ENCODE measurements around the gene ZNF407. TPM values are rescaled to one million over a fixed set of nuclear protein-coding genes. Genes with fewer than 3 reads are reported as not detected.

ZNF407 gene
- total and polyA plus RNA-seq, 12 donors: 2.5 to 20.2 (median 8.4) TPM

DNA sequence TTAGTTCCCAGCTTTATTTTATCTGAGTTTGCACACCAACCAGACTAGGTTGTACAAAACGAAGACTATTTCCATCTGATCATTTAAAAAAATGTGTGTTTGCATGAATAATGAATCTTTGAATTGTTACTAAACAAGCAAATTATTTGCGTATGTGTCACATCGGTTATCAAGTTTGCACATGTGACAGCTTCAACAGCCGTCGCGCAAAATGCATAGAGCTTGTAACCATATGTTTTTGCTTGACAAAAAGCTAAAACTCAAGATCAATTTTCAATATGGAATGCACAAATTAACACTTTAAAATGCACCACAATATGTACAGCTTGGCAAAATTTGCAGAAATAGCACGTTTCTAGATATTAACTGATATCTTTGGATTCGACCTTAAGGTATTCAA is 427.2 kb downstream of the ZNF407 start:
- no peaks in the 10 kb centered on the region for H3K27me3 ChIP-seq
- intact Hi-C loops (cut with DNase I): no loop called here
- no peak overlapping the region for H3K4me3 ChIP-seq
- no peaks in the 10 kb centered on the region for H3K36me3 ChIP-seq (replicated peaks in 1 of 2)
- WGBS, 4 donors: 92 to 97% (median 95%) methylated on average over 8 of the region's 8 CpGs
- no peaks in the 10 kb centered on the region for H3K9me3 ChIP-seq (replicated peaks in 1 of 3)
- H3K4me1 ChIP-seq (replicated peaks in 1 of 2): no peaks in the 10 kb centered on the region
- TF ChIP-seq POLR2A (IDR thresholded peaks at IDR 0.05): no peak
- TF ChIP-seq CTCF (IDR thresholded peaks at IDR 0.05): no peak
- no peak overlapping the region for H3K27ac ChIP-seq
- DNase-seq: no peak

DNA sequence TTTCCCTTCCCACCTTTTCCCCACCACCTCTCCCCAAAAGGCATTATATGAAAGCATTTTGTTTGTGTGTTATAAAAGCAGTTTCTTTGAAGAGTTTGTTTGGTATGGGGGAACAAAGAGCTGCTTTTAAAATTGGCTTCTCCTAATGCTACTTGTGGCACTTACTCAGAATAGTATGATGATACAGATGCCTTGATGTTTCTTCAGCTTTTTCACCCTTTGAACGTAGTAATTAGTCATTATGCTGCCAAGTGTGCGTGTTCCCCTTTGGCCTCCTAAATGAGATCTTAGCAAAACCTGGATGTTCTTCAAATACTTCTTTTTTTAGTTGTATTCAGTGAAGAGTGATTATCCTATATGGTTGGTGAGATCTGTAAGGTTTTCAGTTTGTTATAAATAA is 427.9 kb downstream of the ZNF407 start:
- intact Hi-C loops (cut with DNase I): no loop called here
- Histone ChIP-seq H3K4me3 (no peak overlapping the region), H3K36me3 (replicated peaks in 1 of 2) (no peaks in the 10 kb centered on the region), H3K9me3 (replicated peaks in 1 of 3) (no peaks in the 10 kb centered on the region), H3K27ac (no peak overlapping the region), H3K27me3 (no peaks in the 10 kb centered on the region), H3K4me1 (replicated peaks in 1 of 2) (no peaks in the 10 kb centered on the region)
- DNase-seq: no peak
- 83 to 91% (median 90%) methylated on average over 2 of the region's 2 CpGs for WGBS, 4 donors
- TF ChIP-seq CTCF (IDR thresholded peaks at IDR 0.05) (no peak), POLR2A (IDR thresholded peaks at IDR 0.05) (no peak)

DNA sequence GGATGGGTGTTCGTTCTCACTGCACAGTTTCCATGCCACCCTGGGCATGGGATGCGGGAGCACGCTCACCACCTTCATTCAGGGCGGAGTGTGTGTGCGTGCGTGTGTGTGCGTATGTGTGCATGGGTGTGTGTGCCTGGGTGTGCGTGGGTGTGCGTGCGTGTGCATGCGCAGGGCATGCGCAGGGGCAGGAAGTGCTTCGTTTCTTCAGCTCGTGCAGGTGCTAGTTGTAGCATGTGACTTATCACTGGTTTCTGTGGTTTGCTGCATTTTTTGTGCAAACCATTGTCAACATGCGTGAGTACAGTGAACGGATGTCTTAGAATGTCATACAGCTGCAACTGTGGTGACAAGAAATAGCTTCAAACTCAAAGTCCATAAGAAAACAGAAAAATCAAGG is 431.8 kb downstream of the ZNF407 start:
- no peak for DNase-seq
- Histone ChIP-seq H3K27me3 (no peaks in the 10 kb centered on the region), H3K27ac (no peak overlapping the region), H3K4me3 (no peak overlapping the region), H3K4me1 (replicated peaks in 1 of 2) (no peaks in the 10 kb centered on the region), H3K9me3 (replicated peaks in 1 of 3) (no peaks in the 10 kb centered on the region), H3K36me3 (replicated peaks in 1 of 2) (no peaks in the 10 kb centered on the region)
- TF ChIP-seq CTCF (IDR thresholded peaks at IDR 0.05): no peak
- no peak for TF ChIP-seq POLR2A (IDR thresholded peaks at IDR 0.05)
- 87 to 97% (median 95%) methylated on average over 12 to 16 of the region's 16 CpGs for WGBS, 4 donors
- intact Hi-C loops (cut with DNase I): no loop called here

DNA sequence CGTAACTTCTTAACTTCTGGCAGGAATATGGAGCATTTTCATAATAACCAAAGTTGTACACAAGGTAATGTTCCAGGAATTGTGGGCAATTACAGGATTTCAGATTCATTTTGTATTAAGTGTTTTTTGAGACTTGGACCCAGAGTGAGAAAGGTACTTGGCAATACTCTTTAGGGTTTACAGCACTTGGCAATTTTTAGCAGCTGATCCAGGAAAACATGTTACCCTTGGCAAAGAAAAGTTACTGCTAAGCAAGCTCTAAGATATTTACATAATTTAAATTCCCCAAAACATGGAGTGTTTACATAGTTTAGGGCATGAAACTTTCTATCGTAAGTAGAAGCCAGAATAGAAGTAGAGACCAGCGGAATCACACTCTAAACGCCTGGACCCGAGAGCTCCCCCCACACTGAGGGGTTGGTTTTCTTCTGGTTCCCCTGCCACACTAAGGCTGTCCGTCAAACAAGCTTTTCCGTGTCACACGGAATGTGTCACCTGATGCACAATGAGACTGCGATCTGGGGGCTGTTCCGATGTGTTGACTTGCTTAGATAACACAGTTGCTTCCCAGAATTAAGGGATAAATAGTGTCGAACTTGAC is 434.1 kb downstream of the ZNF407 start:
- Histone ChIP-seq H3K4me3 (no peak overlapping the region), H3K27ac (no peak overlapping the region), H3K4me1 (replicated peaks in 1 of 2) (no peaks in the 10 kb centered on the region), H3K36me3 (replicated peaks in 1 of 2) (no peaks in the 10 kb centered on the region), H3K27me3 (no peaks in the 10 kb centered on the region), H3K9me3 (replicated peaks in 1 of 3) (no peaks in the 10 kb centered on the region)
- intact Hi-C loops (cut with DNase I): no loop called here
- WGBS, 4 donors: 92 to 96% (median 94%) methylated on average over 11 of the region's 11 CpGs
- no peak for DNase-seq
- TF ChIP-seq CTCF (IDR thresholded peaks at IDR 0.05) (no peak), POLR2A (IDR thresholded peaks at IDR 0.05) (no peak)

All from adrenal gland (tissue), 12 donors.